HG03066 (cell line): ENCODE results near the gene KRT37.

Experiments
- ATAC-seq: cut with Tn5 transposase; IDR thresholded peaks from one replicate; pipeline ENCODE4 v1.9.1; 2021; ENCODE audit warnings: low read depth; ENCODE audit not compliant: unreplicated experiment

The KRT37 gene

GRCh38 chr17:41424111-41424635 is at the start of gene KRT37:
KRT37 (minus strand) TSS chr17:41424585; CDS start chr17:41424523, 62 bp downstream.
- ATAC-seq = no peak

GRCh38 chr17:41468346-41468745 is 44.0 kb upstream of the KRT37 start:
- no peak for ATAC-seq

GRCh38 chr17:41467561-41467960 is 43.2 kb upstream of the KRT37 start:
- ATAC-seq = no peak

DNA sequence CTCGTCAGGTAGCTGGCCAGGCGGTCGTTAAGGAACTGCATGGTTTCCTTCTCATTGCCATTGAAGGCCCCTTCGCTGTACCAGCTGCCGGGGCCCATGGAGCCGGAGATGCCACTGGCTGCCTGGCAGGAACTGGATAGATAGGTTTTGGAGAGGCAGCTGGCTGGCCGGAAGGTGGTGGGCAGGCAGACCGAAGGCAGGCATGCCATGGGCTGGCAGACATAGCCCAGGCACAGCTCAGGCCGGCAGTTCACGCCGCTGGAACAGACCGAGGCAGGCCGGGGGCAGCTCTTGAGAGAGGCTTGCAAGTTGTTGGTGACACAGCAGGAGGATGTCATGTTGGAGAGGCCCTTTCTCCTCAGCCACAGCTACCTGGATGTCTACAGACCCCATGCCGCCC is 42.6 kb upstream of the KRT37 start, which contains the start of gene KRT32:
Gene KRT32, minus strand, starts transcription at position 399 of the 400 bp plus-strand sequence. Its CDS starts 61 bp downstream, at position 338.
- no peak for ATAC-seq

GRCh38 chr17:41464682-41465081 is 40.3 kb upstream of the KRT37 start:
- no peak for ATAC-seq

DNA sequence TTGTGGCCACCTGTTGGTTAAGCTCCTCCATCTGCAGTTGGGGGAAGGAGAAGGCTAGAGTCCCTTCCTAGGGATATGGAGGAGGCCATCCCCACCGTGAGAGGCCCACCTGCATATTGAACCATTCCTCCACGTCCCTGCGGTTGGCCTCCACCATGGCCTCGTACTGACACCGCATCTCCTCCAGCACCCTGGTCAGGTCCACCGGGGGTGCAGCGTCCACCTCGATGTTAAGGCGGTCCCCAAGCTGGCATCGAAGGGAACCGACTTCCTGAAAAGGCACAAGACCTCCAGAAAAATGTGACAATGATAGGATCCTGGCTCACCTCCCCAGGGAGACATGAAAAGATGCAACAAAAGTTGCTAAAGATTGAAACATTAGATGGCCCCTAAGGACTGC is 39.8 kb upstream of the KRT37 start:
- ATAC-seq = no peak

DNA sequence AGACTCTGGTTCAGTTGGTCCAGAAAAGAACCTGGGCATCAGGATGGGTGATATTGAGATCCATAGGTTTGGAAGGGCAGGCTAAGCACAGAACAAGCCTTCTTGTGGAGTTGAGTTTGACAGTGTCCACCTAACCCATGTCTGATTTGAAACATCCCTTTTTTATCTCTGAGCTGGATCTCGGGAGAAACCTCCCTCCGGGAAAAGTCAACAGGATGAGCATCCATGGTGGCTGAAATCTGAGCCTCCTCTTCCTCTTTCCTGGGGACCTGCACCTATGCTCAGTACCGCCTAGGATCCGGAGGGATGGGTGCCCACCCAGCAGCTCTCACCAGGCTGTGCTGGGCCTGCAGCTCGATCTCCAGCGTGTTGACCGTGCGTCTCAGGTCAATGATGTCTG is 39.4 kb upstream of the KRT37 start:
- no peak for ATAC-seq

DNA sequence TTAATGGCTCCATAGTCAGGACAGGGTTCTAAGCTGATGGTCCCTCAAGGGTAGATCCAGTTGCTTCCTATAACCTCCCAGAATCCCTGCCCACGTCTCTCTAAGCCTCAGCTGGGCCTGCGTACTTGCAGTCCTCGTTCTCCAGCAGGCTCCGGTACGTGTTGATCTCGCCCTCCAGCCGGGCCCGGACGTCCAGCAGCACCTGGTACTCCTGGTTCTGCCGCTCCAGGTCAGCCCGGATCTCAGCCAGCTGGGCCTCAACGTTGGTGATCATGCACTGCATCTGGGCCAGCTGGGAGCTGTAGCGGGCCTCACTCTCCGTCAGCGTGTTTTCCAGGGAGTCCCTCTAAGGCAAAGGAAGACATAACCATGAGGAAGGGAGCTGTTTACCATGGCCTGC is 38.3 kb upstream of the KRT37 start:
- no peak for ATAC-seq

DNA sequence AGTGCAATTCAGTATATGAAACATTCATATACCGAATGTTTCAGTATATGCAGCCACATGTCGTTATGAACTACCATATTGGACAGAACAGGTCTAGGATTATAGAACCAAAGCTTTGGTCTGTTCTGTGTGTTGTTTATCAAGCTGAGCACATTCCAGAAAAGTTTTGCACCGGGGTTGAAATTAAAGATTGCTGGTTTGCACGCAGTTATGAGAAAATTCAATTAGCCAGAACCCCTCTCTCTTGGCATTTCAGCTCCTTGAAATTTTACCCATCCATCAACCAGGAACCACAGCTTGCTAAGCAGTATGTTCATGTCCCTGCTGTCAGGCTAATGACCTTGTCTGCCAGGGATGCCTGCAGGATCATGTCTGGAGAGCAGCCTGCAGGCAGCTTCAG is 33.3 kb upstream of the KRT37 start:
- ATAC-seq = no peak

- ATAC-seq = no peak
These were observed 31.8 kb upstream of the KRT37 start for GRCh38 chr17:41456204-41456603.

- ATAC-seq = no peak
These were observed 30.9 kb upstream of the KRT37 start for GRCh38 chr17:41455236-41455635.

GRCh38 chr17:41453066-41453465 is 28.7 kb upstream of the KRT37 start:
- ATAC-seq = no peak

- ATAC-seq = no peak
These were observed 27.9 kb upstream of the KRT37 start for GRCh38 chr17:41452281-41452680.

GRCh38 chr17:41451154-41451728 is 26.9 kb upstream of the KRT37 start:
- no peak for ATAC-seq

GRCh38 chr17:41449008-41449407 is 24.6 kb upstream of the KRT37 start:
- no peak for ATAC-seq

GRCh38 chr17:41448506-41448905 is 24.1 kb upstream of the KRT37 start:
- ATAC-seq = no peak

- ATAC-seq = no peak
These were observed 22.4 kb upstream of the KRT37 start for GRCh38 chr17:41446806-41447205.

GRCh38 chr17:41444640-41445039 is 20.3 kb upstream of the KRT37 start:
- no peak for ATAC-seq

DNA sequence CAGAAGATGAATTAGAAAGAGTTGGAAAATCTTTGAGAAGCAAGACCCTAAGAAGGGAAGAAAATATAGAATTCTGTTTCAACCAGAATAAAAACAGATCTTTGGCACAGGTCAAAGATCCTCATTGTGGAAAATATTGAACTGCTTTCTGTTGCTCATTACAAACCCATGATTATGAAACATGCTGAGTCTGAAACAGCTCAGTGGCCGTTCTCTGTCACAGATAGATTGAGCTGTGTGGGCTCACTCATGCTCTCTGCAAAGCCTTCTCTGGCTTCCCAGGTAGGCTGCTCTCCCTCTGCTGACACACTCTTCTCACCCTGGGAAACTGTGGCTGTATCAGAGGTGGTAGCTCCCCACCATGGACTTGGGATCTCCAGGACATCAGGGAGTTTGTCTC is 19.8 kb upstream of the KRT37 start:
- no peak for ATAC-seq

DNA sequence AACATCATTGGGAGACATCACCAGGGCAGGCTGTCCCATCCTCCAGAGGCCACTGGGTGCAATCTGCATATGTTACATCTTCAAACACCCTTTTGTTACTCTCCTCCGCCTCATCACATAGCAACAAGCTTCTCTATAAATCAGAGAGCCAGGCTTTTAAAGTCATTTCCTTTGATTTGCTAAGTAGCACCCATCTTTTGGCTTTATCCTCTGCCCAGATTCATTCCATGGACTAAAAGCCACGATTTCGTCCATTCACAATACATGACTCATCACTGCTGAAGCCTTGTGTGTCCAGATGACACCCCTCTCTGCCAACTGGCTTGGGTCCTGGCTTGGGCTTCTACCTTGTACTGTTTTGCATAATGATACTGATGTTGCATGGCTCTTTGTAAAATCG is 18.4 kb upstream of the KRT37 start:
- ATAC-seq = no peak

GRCh38 chr17:41440531-41441033 is 16.2 kb upstream of the KRT37 start, which contains the start of gene KRT38:
KRT38 (minus strand) TSS chr17:41440983; CDS start chr17:41440921, 62 bp downstream.
- ATAC-seq = no peak

DNA sequence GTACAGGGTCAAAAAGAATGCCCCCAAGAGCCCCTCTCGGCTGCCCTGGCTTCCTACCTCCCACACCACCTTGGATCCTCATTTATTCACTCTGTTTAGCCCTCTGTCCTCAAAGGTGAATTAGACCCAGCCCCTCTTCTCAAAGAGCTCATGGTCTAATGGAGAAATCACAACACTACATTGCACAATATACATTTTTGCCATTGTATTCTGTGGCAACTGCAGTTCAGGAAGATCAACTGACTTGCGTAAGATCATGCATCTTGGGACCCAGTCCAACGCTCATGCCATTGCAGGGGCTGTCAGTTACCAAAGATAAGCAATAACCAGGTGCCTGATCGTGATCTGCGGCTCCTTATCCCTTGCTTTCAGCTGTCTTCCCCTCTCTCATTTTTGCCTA is 15.0 kb upstream of the KRT37 start:
- no peak for ATAC-seq
